Neutrophil (primary cell): ENCODE data around the gene ISG20L2.

ENCODE experiments used
- H3K27ac ChIP-seq: fragments of 200-600 bp; sonication (generic); 2 replicates; pipeline ENCODE4 v1.5.1; 2016; ENCODE audit warnings: mild to moderate bottlenecking, moderate library complexity
- H3K27me3 ChIP-seq: fragments of 200-600 bp; sonication (generic); 2 replicates; pipeline ENCODE4 v1.6.0; 2016; ENCODE audit warnings: mild to moderate bottlenecking
- H3K36me3 ChIP-seq: fragments of 200-600 bp; sonication (generic); 2 replicates; pipeline ENCODE4 v1.5.1; 2017
- H3K4me1 ChIP-seq, 2 experiments: fragments of 200-600 bp in 1 of 2; sonication (generic) in 1 of 2; 1 replicate in 1 of 2; 2 replicates in 1 of 2; pipeline versions ENCODE4 v1.5.1 to v1.6.1; 2013 to 2016; ENCODE audit warnings: low read depth in 1 of 2, low read length in 1 of 2, mild to moderate bottlenecking in 1 of 2, moderate library complexity in 1 of 2; ENCODE audit not compliant: control insufficient read depth in 1 of 2, insufficient read depth in 1 of 2
- H3K4me3 ChIP-seq, 2 experiments: fragments of 200-600 bp in 1 of 2; sonication (generic) in 1 of 2; 1 replicate in 1 of 2; 2 replicates in 1 of 2; pipeline ENCODE4 v1.5.1; 2013 to 2016; ENCODE audit warnings: low read depth in 1 of 2, low read length in 1 of 2, mild to moderate bottlenecking in 1 of 2, moderate library complexity in 1 of 2
- H3K9me3 ChIP-seq: fragments of 200-600 bp; sonication (generic); 2 replicates; pipeline ENCODE4 v1.5.1; 2016
- CTCF ChIP-seq: fragments of 200-600 bp; sonication (generic); IDR thresholded peaks from 2 replicates; pipeline ENCODE4 v1.5.1; 2016; ENCODE audit warnings: antibody characterized with exemption

Gene ISG20L2

GRCh38 chr1:156690675-156691036, 37.9 kb downstream of the ISG20L2 start:
- no peaks in the 10 kb centered on the region for H3K9me3 ChIP-seq
- no peak for TF ChIP-seq CTCF
- no peak overlapping the region for H3K27ac ChIP-seq
- peaks cover 91% of the 10 kb centered on the region for H3K27me3 ChIP-seq
- no peak overlapping the region for H3K4me3 ChIP-seq
- H3K4me1 ChIP-seq = no peaks in the 10 kb centered on the region
- no peaks in the 10 kb centered on the region for H3K36me3 ChIP-seq

- Histone ChIP-seq H3K9me3 (no peaks in the 10 kb centered on the region), H3K4me3 (no peak overlapping the region), H3K27me3 (peaks cover 97% of the 10 kb centered on the region), H3K27ac (no peak overlapping the region), H3K36me3 (no peaks in the 10 kb centered on the region), H3K4me1 (no peaks in the 10 kb centered on the region)
- no peak for TF ChIP-seq CTCF
Measured at GRCh38 chr1:156689953-156690674, 38.5 kb downstream of the ISG20L2 start.

DNA sequence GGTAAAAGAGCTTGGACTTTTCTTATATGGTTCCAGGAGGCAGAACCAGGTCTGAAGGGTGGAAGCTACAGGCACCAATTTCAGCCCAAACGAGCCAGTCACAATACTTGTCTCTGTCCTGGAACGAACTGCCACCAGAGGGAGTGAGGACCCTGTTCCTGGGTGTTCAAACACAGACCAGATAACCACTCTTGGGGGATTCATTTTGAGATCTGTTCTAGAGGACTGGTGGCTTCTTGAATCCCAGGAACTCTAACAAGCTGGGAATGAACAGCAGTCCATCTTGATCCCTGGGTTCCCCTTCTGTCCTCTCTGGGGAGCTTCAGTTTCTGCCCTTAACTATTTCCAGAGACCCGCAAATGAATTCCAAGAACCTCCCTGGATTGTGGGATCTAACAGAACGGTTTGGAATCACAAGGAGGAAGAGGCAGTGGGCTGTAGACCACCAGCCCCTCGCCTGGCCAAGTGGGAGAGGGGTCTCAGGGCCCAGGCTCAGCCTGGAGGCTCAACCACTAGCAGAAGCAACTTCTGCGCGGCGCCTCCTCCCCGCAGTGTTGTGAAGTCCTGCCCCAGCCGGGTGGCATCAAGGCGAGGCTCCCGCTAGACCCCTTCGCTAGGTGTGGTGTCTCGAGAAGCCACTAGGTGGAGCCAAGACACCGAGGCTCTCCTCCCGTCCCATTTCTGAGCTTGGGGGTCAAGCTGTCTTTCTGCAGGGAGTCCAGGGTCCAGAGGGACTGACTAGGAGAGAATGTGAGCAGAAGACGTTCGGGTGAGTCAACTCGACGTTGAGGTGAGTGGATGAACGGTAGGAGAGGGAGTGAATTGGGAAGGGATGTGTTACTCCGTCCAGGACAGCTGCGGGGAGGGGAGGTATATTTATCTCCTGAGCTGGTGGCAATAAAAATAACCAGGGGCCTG, 39.3 kb downstream of the ISG20L2 start:
- Histone ChIP-seq H3K27ac (no peak overlapping the region), H3K4me3 (no peak overlapping the region), H3K4me1 (no peaks in the 10 kb centered on the region), H3K9me3 (no peaks in the 10 kb centered on the region), H3K36me3 (no peaks in the 10 kb centered on the region), H3K27me3 (peaks cover 99% of the 10 kb centered on the region)
- TF ChIP-seq CTCF = peak; percentile 59

- H3K9me3 ChIP-seq = no peaks in the 10 kb centered on the region
- no peak overlapping the region for H3K27ac ChIP-seq
- H3K4me1 ChIP-seq = no peaks in the 10 kb centered on the region
- H3K27me3 ChIP-seq = peaks cover 99% of the 10 kb centered on the region
- TF ChIP-seq CTCF = no peak
- no peak overlapping the region for H3K4me3 ChIP-seq
- no peaks in the 10 kb centered on the region for H3K36me3 ChIP-seq
Measured at GRCh38 chr1:156684227-156684782, 44.3 kb downstream of the ISG20L2 start.

DNA sequence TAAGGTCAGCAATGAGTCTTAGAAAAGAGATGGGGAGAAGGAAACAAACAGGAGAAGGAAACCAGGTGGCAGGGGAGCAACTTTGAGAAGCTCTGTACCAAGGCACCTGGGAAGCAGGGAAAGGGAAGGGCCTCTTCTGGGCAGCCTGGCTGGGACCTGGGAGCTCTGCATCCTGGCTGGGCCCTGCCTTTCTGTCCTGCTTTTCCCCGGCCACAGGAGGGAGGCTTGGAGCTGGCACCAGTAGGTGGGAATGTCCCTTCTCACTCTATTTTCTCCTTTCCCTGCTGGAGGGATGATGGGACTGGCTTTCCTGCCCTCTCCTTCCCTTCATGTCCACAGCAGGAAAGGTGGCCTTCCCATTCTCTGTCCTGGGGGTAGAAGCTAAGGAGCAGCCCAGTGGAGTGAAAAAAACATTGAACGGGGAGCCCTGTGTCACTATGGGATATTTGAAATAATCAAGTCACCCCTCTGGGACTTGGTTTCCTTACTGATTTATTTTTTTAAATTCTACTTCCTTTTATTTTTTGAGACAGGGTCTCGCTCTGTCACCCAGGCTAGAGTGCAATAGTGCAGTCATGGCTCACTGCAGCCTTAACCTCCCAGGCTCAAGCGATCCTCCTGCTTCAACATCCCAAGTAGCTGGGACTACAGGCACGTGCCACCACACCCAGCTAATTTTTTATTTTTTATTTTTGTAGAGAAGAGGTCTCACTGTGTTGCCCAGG, 46.2 kb downstream of the ISG20L2 start:
- Histone ChIP-seq H3K4me3 (no peak overlapping the region), H3K9me3 (no peaks in the 10 kb centered on the region), H3K27ac (no peak overlapping the region), H3K36me3 (no peaks in the 10 kb centered on the region), H3K4me1 (no peaks in the 10 kb centered on the region), H3K27me3 (peaks cover 99% of the 10 kb centered on the region)
- TF ChIP-seq CTCF = no peak
